ENCODE results near the gene C4orf54. TPM values are rescaled to one million over a fixed set of nuclear protein-coding genes. Genes with fewer than 3 reads are reported as not detected.

Gene C4orf54
- total RNA-seq, 2 experiments from 2014 or later, result not detected

- Mint-ChIP-seq H3K27me3 (peaks cover 16% of the 10 kb centered on the region), H3K9me3 (no peaks in the 10 kb centered on the region), H3K36me3 (ENCODE audit: low read depth) (no peaks in the 10 kb centered on the region), H3K4me1 (ENCODE audit: low read depth) (no peaks in the 10 kb centered on the region), H3K4me3 (no peak overlapping the region), H3K27ac (no peak overlapping the region)
- ChIA-PET CTCF (interaction anchor here (1.1 kb wide), 1 partner anchor 12 kb away, joined by 3 read pairs; no protein-coding TSS in a partner anchor), POLR2A (no interaction called here)
- DNase-seq, result no peak
- ATAC-seq, result no peak
- intact Hi-C loops (cut with micrococcal nuclease), result no loop called here
- TF ChIP-seq CTCF (IDR thresholded peaks at IDR 0.05), result no peak
These were observed 21.2 kb downstream of the C4orf54 start for GRCh38 chr4:99636422-99636821.

- H3K4me1 Mint-ChIP-seq (ENCODE audit: low read depth), result no peaks in the 10 kb centered on the region
- DNase-seq (no peak), ATAC-seq (no peak)
- no peak overlapping the region for H3K27ac Mint-ChIP-seq
- H3K36me3 Mint-ChIP-seq (ENCODE audit: low read depth), result no peaks in the 10 kb centered on the region
- ChIA-PET CTCF (no interaction called here), POLR2A (no interaction called here)
- TF ChIP-seq CTCF (IDR thresholded peaks at IDR 0.05), result no peak
- intact Hi-C loops (cut with micrococcal nuclease), result no loop called here
- no peak overlapping the region for H3K4me3 Mint-ChIP-seq
- H3K27me3 Mint-ChIP-seq, result peaks cover 16% of the 10 kb centered on the region
- no peaks in the 10 kb centered on the region for H3K9me3 Mint-ChIP-seq
These were observed 22.0 kb downstream of the C4orf54 start for GRCh38 chr4:99635601-99636000.

GRCh38 chr4:99634742-99635360 is 22.8 kb downstream of the C4orf54 start:
- intact Hi-C loops (cut with micrococcal nuclease), result no loop called here

GRCh38 chr4:99633772-99634171 is 23.9 kb downstream of the C4orf54 start:
- ChIA-PET POLR2A (no interaction called here), CTCF (no interaction called here)
- DNase-seq (no peak), ATAC-seq (no peak)
- H3K9me3 Mint-ChIP-seq, result no peaks in the 10 kb centered on the region
- H3K27ac Mint-ChIP-seq, result no peak overlapping the region
- no peak for TF ChIP-seq CTCF (IDR thresholded peaks at IDR 0.05)
- H3K36me3 Mint-ChIP-seq (ENCODE audit: low read depth), result no peaks in the 10 kb centered on the region
- intact Hi-C loops (cut with micrococcal nuclease), result no loop called here
- H3K4me3 Mint-ChIP-seq, result no peak overlapping the region
- H3K27me3 Mint-ChIP-seq, result peaks cover 13% of the 10 kb centered on the region
- H3K4me1 Mint-ChIP-seq (ENCODE audit: low read depth), result peaks cover 7% of the 10 kb centered on the region

More at GRCh38 chr4:99634742-99635360, 22.8 kb downstream of the C4orf54 start:
- Mint-ChIP-seq H3K9me3 (no peaks in the 10 kb centered on the region), H3K36me3 (ENCODE audit: low read depth) (no peaks in the 10 kb centered on the region), H3K27ac (no peak overlapping the region), H3K4me1 (ENCODE audit: low read depth) (peaks cover 4% of the 10 kb centered on the region), H3K4me3 (no peak overlapping the region), H3K27me3 (peaks cover 13% of the 10 kb centered on the region)
- POLR2A ChIA-PET, result no interaction called here
- DNase-seq, result no peak
- ATAC-seq, result no peak
- CTCF ChIA-PET, result no interaction called here
- no peak for TF ChIP-seq CTCF (IDR thresholded peaks at IDR 0.05)

- CTCF ChIA-PET, result interaction anchor here (1.1 kb wide), 1 partner anchor 178 kb away, joined by 6 read pairs; no protein-coding TSS in a partner anchor
- H3K4me3 Mint-ChIP-seq, result no peak overlapping the region
These were observed 26.7 kb downstream of the C4orf54 start for GRCh38 chr4:99630857-99631360.

More at GRCh38 chr4:99630857-99631360, 26.7 kb downstream of the C4orf54 start:
- ATAC-seq (no peak), DNase-seq (no peak)
- no peaks in the 10 kb centered on the region for H3K9me3 Mint-ChIP-seq
- H3K27ac Mint-ChIP-seq, result no peak overlapping the region
- peaks cover 7% of the 10 kb centered on the region for H3K4me1 Mint-ChIP-seq (ENCODE audit: low read depth)
- peaks cover 9% of the 10 kb centered on the region for H3K27me3 Mint-ChIP-seq
- POLR2A ChIA-PET, result no interaction called here
- no peaks in the 10 kb centered on the region for H3K36me3 Mint-ChIP-seq (ENCODE audit: low read depth)
- no peak for TF ChIP-seq CTCF (IDR thresholded peaks at IDR 0.05)
- intact Hi-C loops (cut with micrococcal nuclease), result no loop called here

Measured in activated CD8-positive, alpha-beta T cell treated with anti-CD3 and anti-CD28 coated beads for 36 hours (primary cell).